Measurements from ENCODE around the gene B4GALT6.

Gene B4GALT6

GRCh38 chr18:31607384-31607783, 77.0 kb downstream of the B4GALT6 start:
- DNase-seq (ENCODE audit: low read depth, low spot score): no peak
- TF ChIP-seq YY1 (IDR thresholded peaks at IDR 0.05; ENCODE audit: insufficient read depth, insufficient read length): no peak
- TF ChIP-seq SUZ12 (IDR thresholded peaks at IDR 0.05; ENCODE audit: extremely low read depth, insufficient read depth, insufficient read length): no peak
- no peak for TF ChIP-seq ZNF274 (IDR thresholded peaks at IDR 0.05; ENCODE audit: low read depth, low read length)
- no peaks in the 10 kb centered on the region for H3K27me3 ChIP-seq (ENCODE audit: insufficient read depth, insufficient read length)
- H3K4me1 ChIP-seq (ENCODE audit: insufficient read depth, insufficient read length): no peaks in the 10 kb centered on the region
- H3K9ac ChIP-seq (ENCODE audit: insufficient read length, low read depth): no peak overlapping the region
- no peaks in the 10 kb centered on the region for H3K36me3 ChIP-seq (ENCODE audit: insufficient read depth, insufficient read length, low read length)
- no peaks in the 10 kb centered on the region for H3K9me3 ChIP-seq (ENCODE audit: insufficient read depth, low read length)
- H3K4me3 ChIP-seq (ENCODE audit: insufficient read length, low read depth): no peak overlapping the region

- Histone ChIP-seq H3K4me1 (ENCODE audit: insufficient read depth, insufficient read length) (no peaks in the 10 kb centered on the region), H3K9me3 (ENCODE audit: insufficient read depth, low read length) (no peaks in the 10 kb centered on the region), H3K36me3 (ENCODE audit: insufficient read depth, insufficient read length, low read length) (no peaks in the 10 kb centered on the region), H3K4me3 (ENCODE audit: insufficient read length, low read depth) (no peak overlapping the region), H3K27me3 (ENCODE audit: insufficient read depth, insufficient read length) (no peaks in the 10 kb centered on the region), H3K9ac (ENCODE audit: insufficient read length, low read depth) (no peak overlapping the region)
- TF ChIP-seq ZNF274 (IDR thresholded peaks at IDR 0.05; ENCODE audit: low read depth, low read length) (no peak), YY1 (IDR thresholded peaks at IDR 0.05; ENCODE audit: insufficient read depth, insufficient read length) (no peak), SUZ12 (IDR thresholded peaks at IDR 0.05; ENCODE audit: extremely low read depth, insufficient read depth, insufficient read length) (no peak)
- DNase-seq (ENCODE audit: low read depth, low spot score): no peak
Observed at GRCh38 chr18:31606265-31606664, 78.1 kb downstream of the B4GALT6 start.

GRCh38 chr18:31603315-31603714, 81.1 kb downstream of the B4GALT6 start:
- Histone ChIP-seq H3K4me1 (ENCODE audit: insufficient read depth, insufficient read length) (no peaks in the 10 kb centered on the region), H3K27me3 (ENCODE audit: insufficient read depth, insufficient read length) (no peaks in the 10 kb centered on the region), H3K4me3 (ENCODE audit: insufficient read length, low read depth) (no peak overlapping the region), H3K9me3 (ENCODE audit: insufficient read depth, low read length) (no peaks in the 10 kb centered on the region), H3K9ac (ENCODE audit: insufficient read length, low read depth) (no peak overlapping the region), H3K36me3 (ENCODE audit: insufficient read depth, insufficient read length, low read length) (no peaks in the 10 kb centered on the region)
- no peak for DNase-seq (ENCODE audit: low read depth, low spot score)
- TF ChIP-seq ZNF274 (IDR thresholded peaks at IDR 0.05; ENCODE audit: low read depth, low read length): no peak
- no peak for TF ChIP-seq YY1 (IDR thresholded peaks at IDR 0.05; ENCODE audit: insufficient read depth, insufficient read length)
- no peak for TF ChIP-seq SUZ12 (IDR thresholded peaks at IDR 0.05; ENCODE audit: extremely low read depth, insufficient read depth, insufficient read length)

GRCh38 chr18:31598021-31598805, 86.2 kb downstream of the B4GALT6 start:
- H3K4me1 ChIP-seq (ENCODE audit: insufficient read depth, insufficient read length): no peaks in the 10 kb centered on the region
- no peaks in the 10 kb centered on the region for H3K27me3 ChIP-seq (ENCODE audit: insufficient read depth, insufficient read length)
- no peak overlapping the region for H3K4me3 ChIP-seq (ENCODE audit: insufficient read length, low read depth)
- H3K9me3 ChIP-seq (ENCODE audit: insufficient read depth, low read length): no peaks in the 10 kb centered on the region
- H3K36me3 ChIP-seq (ENCODE audit: insufficient read depth, insufficient read length, low read length): no peaks in the 10 kb centered on the region
- H3K9ac ChIP-seq (ENCODE audit: insufficient read length, low read depth): no peak overlapping the region
- no peak for DNase-seq (ENCODE audit: low read depth, low spot score)
- TF ChIP-seq YY1 (IDR thresholded peaks at IDR 0.05; ENCODE audit: insufficient read depth, insufficient read length) (no peak), SUZ12 (IDR thresholded peaks at IDR 0.05; ENCODE audit: extremely low read depth, insufficient read depth, insufficient read length) (no peak), ZNF274 (IDR thresholded peaks at IDR 0.05; ENCODE audit: low read depth, low read length) (no peak)

- Histone ChIP-seq H3K9me3 (ENCODE audit: insufficient read depth, low read length) (no peaks in the 10 kb centered on the region), H3K4me3 (ENCODE audit: insufficient read length, low read depth) (no peak overlapping the region), H3K27me3 (ENCODE audit: insufficient read depth, insufficient read length) (no peaks in the 10 kb centered on the region), H3K4me1 (ENCODE audit: insufficient read depth, insufficient read length) (no peaks in the 10 kb centered on the region), H3K9ac (ENCODE audit: insufficient read length, low read depth) (no peak overlapping the region), H3K36me3 (ENCODE audit: insufficient read depth, insufficient read length, low read length) (no peaks in the 10 kb centered on the region)
- DNase-seq (ENCODE audit: low read depth, low spot score): no peak
- TF ChIP-seq SUZ12 (IDR thresholded peaks at IDR 0.05; ENCODE audit: extremely low read depth, insufficient read depth, insufficient read length) (no peak), YY1 (IDR thresholded peaks at IDR 0.05; ENCODE audit: insufficient read depth, insufficient read length) (no peak)
Observed at GRCh38 chr18:31596081-31596872, 88.1 kb downstream of the B4GALT6 start.

GRCh38 chr18:31595121-31595771, 89.1 kb downstream of the B4GALT6 start:
- Histone ChIP-seq H3K4me3 (ENCODE audit: insufficient read length, low read depth) (no peak overlapping the region), H3K9me3 (ENCODE audit: insufficient read depth, low read length) (no peaks in the 10 kb centered on the region), H3K9ac (ENCODE audit: insufficient read length, low read depth) (no peak overlapping the region), H3K4me1 (ENCODE audit: insufficient read depth, insufficient read length) (no peaks in the 10 kb centered on the region), H3K36me3 (ENCODE audit: insufficient read depth, insufficient read length, low read length) (no peaks in the 10 kb centered on the region), H3K27me3 (ENCODE audit: insufficient read depth, insufficient read length) (no peaks in the 10 kb centered on the region)
- TF ChIP-seq SUZ12 (IDR thresholded peaks at IDR 0.05; ENCODE audit: extremely low read depth, insufficient read depth, insufficient read length) (no peak), ZNF274 (IDR thresholded peaks at IDR 0.05; ENCODE audit: low read depth, low read length) (no peak), YY1 (IDR thresholded peaks at IDR 0.05; ENCODE audit: insufficient read depth, insufficient read length) (no peak)
- no peak for DNase-seq (ENCODE audit: low read depth, low spot score)
